Liver (tissue), 9 donors: ENCODE data around the gene PPP2R3A. TPM values are rescaled to one million over a fixed set of nuclear protein-coding genes. Genes with fewer than 3 reads are reported as not detected.
"Not testable (repeated sequence)": the region's sequence is repeated elsewhere in the genome, so short reads cannot be mapped to it uniquely, and the experiment has no call there.

Source experiments
- DNase-seq: peaks from one replicate; pipeline ENCODE4 v3.0.0-alpha.2; 2017; ENCODE audit warnings: low spot score
- H3K27ac ChIP-seq, 2 donors: one replicate each; pipeline ENCODE4 v1.7.0; 2013; ENCODE audit warnings: inconsistent platforms in 2 of 2, low read length in 2 of 2, control low read depth in 1 of 2, low read depth in 1 of 2, mild to moderate bottlenecking in 1 of 2
- H3K27me3 ChIP-seq, 4 donors: one replicate each; pipeline versions ENCODE4 v1.6.1 to v1.7.0; 2013; ENCODE audit warnings: low read length in 3 of 4, inconsistent platforms in 1 of 4, mild to moderate bottlenecking in 1 of 4, moderate library complexity in 1 of 4; ENCODE audit not compliant: control insufficient read depth in 4 of 4, insufficient read depth in 4 of 4
- H3K36me3 ChIP-seq, 4 donors: one replicate each; pipeline versions ENCODE4 v1.6.1 to v1.7.0; 2013; ENCODE audit warnings: low read length in 3 of 4, mild to moderate bottlenecking in 3 of 4, low read depth in 1 of 4, moderate library complexity in 1 of 4; ENCODE audit not compliant: control insufficient read depth in 4 of 4, insufficient read depth in 3 of 4
- H3K4me1 ChIP-seq, 4 donors: one replicate each; pipeline versions ENCODE4 v1.6.1 to v1.7.0; 2013; ENCODE audit warnings: low read length in 3 of 4, mild to moderate bottlenecking in 3 of 4, moderate library complexity in 1 of 4; ENCODE audit not compliant: control insufficient read depth in 4 of 4, insufficient read depth in 4 of 4
- H3K4me3 ChIP-seq, 3 donors: one replicate each; pipeline versions ENCODE4 v1.6.1 to v1.7.0; 2013; ENCODE audit warnings: low read length in 3 of 3, control low read depth in 1 of 3, low read depth in 1 of 3, mild to moderate bottlenecking in 1 of 3
- H3K9ac ChIP-seq, 2 donors: one replicate each; pipeline ENCODE4 v1.7.0; 2013; ENCODE audit warnings: low read length in 2 of 2, mild to moderate bottlenecking in 2 of 2, moderate library complexity in 2 of 2, control low read depth in 1 of 2, low read depth in 1 of 2
- H3K9me3 ChIP-seq, 4 donors: one replicate each; pipeline versions ENCODE4 v1.6.1 to v1.7.0; 2013; ENCODE audit warnings: low read length in 3 of 4; ENCODE audit not compliant: control insufficient read depth in 4 of 4
- ATF3 ChIP-seq: IDR thresholded peaks from 2 replicates; pipeline ENCODE4 v1.6.1; 2016; ENCODE audit warnings: antibody characterized with exemption
- CTCF ChIP-seq: fragments of 150-350 bp; IDR thresholded peaks from 2 replicates; pipeline ENCODE4 v1.5.1; 2017; ENCODE audit warnings: improper control_type of control experiment, low read depth, low read length; ENCODE audit not compliant: missing input control
- EGR1 ChIP-seq, 2 donors: IDR thresholded peaks; 2 replicates each; pipeline ENCODE4 v1.6.1; 2016 to 2018; ENCODE audit warnings: antibody characterized with exemption in 2 of 2, low read depth in 2 of 2
- FOXA1 ChIP-seq: IDR thresholded peaks from 2 replicates; pipeline ENCODE4 v1.6.1; 2016; ENCODE audit warnings: antibody characterized with exemption
- FOXA2 ChIP-seq: IDR thresholded peaks from 2 replicates; pipeline ENCODE4 v1.6.1; 2016; ENCODE audit warnings: antibody characterized with exemption
- GABPA ChIP-seq, 2 donors: IDR thresholded peaks in 1 of 2; conservative IDR thresholded peaks in 1 of 2; 2 replicates each; pipeline ENCODE4 v1.6.1; 2016; ENCODE audit warnings: antibody characterized with exemption in 2 of 2, mild to moderate bottlenecking in 1 of 2, moderate library complexity in 1 of 2
- HNF4A ChIP-seq, 2 donors: conservative IDR thresholded peaks; 2 replicates each; pipeline ENCODE4 v1.6.1; 2016; ENCODE audit warnings: antibody characterized with exemption in 2 of 2, mild to moderate bottlenecking in 2 of 2
- HNF4G ChIP-seq: IDR thresholded peaks from 2 replicates; pipeline ENCODE4 v1.6.1; 2016; ENCODE audit warnings: antibody characterized with exemption
- JUND ChIP-seq, 2 donors: IDR thresholded peaks; 2 replicates each; pipeline ENCODE4 v1.6.1; 2016; ENCODE audit warnings: antibody characterized with exemption in 2 of 2
- MAX ChIP-seq: IDR thresholded peaks from 2 replicates; pipeline ENCODE4 v1.6.1; 2016; ENCODE audit warnings: antibody characterized with exemption
- NR2F2 ChIP-seq: IDR thresholded peaks from 2 replicates; pipeline ENCODE4 v1.6.1; 2016; ENCODE audit warnings: antibody characterized with exemption
- RAD21 ChIP-seq, 2 donors: IDR thresholded peaks; 2 replicates each; pipeline ENCODE4 v1.6.1; 2016; ENCODE audit warnings: antibody characterized with exemption in 2 of 2, mild to moderate bottlenecking in 2 of 2
- REST ChIP-seq: IDR thresholded peaks from 2 replicates; pipeline ENCODE4 v1.6.1; 2016; ENCODE audit warnings: antibody characterized with exemption, mild to moderate bottlenecking
- RXRA ChIP-seq, 2 donors: IDR thresholded peaks; 2 replicates each; pipeline ENCODE4 v1.6.1; 2017 to 2018; ENCODE audit warnings: antibody characterized with exemption in 2 of 2, mild to moderate bottlenecking in 1 of 2
- SP1 ChIP-seq: IDR thresholded peaks from 2 replicates; pipeline ENCODE4 v1.6.1; 2018; ENCODE audit warnings: antibody characterized with exemption, mild to moderate bottlenecking
- TAF1 ChIP-seq: conservative IDR thresholded peaks from 2 replicates; pipeline ENCODE4 v1.6.1; 2016; ENCODE audit warnings: antibody characterized with exemption, mild to moderate bottlenecking
- YY1 ChIP-seq: IDR thresholded peaks from 2 replicates; pipeline ENCODE4 v1.6.1; 2016; ENCODE audit warnings: antibody characterized with exemption, mild to moderate bottlenecking
- ZBTB33 ChIP-seq: IDR thresholded peaks from 2 replicates; pipeline ENCODE4 v1.6.1; 2016; ENCODE audit warnings: antibody characterized with exemption
- WGBS: extraction: QIAGEN DNeasy Blood & Tissue Kit; methylation state at CpG from one replicate; pipeline ENCODE4 v1.1.7; 2013; 5-methylcytosine and 5-hydroxymethylcytosine counted together
- polyA plus RNA-seq, 2 donors: library from polyadenylated mRNA; stranded (reverse) in 1 of 2; unstranded in 1 of 2; fragments of 200-250 nt in 1 of 2; fragments of >200 nt in 1 of 2; fragmentation: Nextera tagmentation in 1 of 2; extraction: Ambion mirVana in 1 of 2; gene quantifications; one replicate each; pipeline versions ENCODE4 v1.2.1 to v1.2.3, GENCODE V29; 2013 to 2015
- total RNA-seq, 2 donors: library from RNA; depleted of rRNA; stranded (reverse); fragments of >200 nt; gene quantifications; one replicate each; pipeline ENCODE4 v1.2.3, GENCODE V29; 2014
- donor health status: healthy.
- donor health status: healthy.
- donor health status: healthy.
- donor health status: healthy.
- donor health status: healthy.

Gene PPP2R3A
- total and polyA plus RNA-seq, 4 donors: 0.54 to 3.3 (median 1.6) TPM

- no peaks in the 10 kb centered on the region for H3K27me3 ChIP-seq
- H3K9me3 ChIP-seq: no peaks in the 10 kb centered on the region
- no peaks in the 10 kb centered on the region for H3K36me3 ChIP-seq
- no peak for TF ChIP-seq FOXA2
- no peak for TF ChIP-seq REST
- no peak for TF ChIP-seq GABPA (IDR thresholded peaks at IDR 0.05 in 1 of 2, conservative IDR thresholded peaks at IDR 0.05 in 1 of 2)
- no peak for DNase-seq
- no peak overlapping the region for H3K4me3 ChIP-seq
- 93% methylated on average over 4 of the region's 4 CpGs for WGBS
- H3K27ac ChIP-seq: no peak overlapping the region
- H3K4me1 ChIP-seq: no peaks in the 10 kb centered on the region
- no peak overlapping the region for H3K9ac ChIP-seq
Measured at GRCh38 chr3:136122006-136122405, 156.5 kb downstream of the PPP2R3A start.

- not testable (repeated sequence) for DNase-seq, H3K4me3 ChIP-seq, H3K27me3 ChIP-seq, H3K4me1 ChIP-seq, H3K27ac ChIP-seq, H3K36me3 ChIP-seq, H3K9ac ChIP-seq, H3K9me3 ChIP-seq
- 98% methylated on average over 3 of the region's 3 CpGs for WGBS
Measured at GRCh38 chr3:136131647-136132046, 166.1 kb downstream of the PPP2R3A start.

GRCh38 chr3:136134091-136134490 lies 168.6 kb downstream of the PPP2R3A start:
- WGBS: 56% methylated on average over 1 of the region's 1 CpG
- no peak overlapping the region for H3K4me3 ChIP-seq
- no peak for DNase-seq
- H3K27me3 ChIP-seq: no peaks in the 10 kb centered on the region
- no peaks in the 10 kb centered on the region for H3K36me3 ChIP-seq
- no peak overlapping the region for H3K27ac ChIP-seq
- H3K9ac ChIP-seq: no peak overlapping the region
- H3K9me3 ChIP-seq: no peaks in the 10 kb centered on the region
- no peak for TF ChIP-seq MAX
- peak in 1 of 2 donors; percentile 25 for TF ChIP-seq RAD21 (IDR thresholded peaks at IDR 0.05)
- TF ChIP-seq SP1: no peak
- TF ChIP-seq EGR1 (IDR thresholded peaks at IDR 0.05; ENCODE audit: low read depth in 2 of 2): no peak
- no peak for TF ChIP-seq GABPA (IDR thresholded peaks at IDR 0.05 in 1 of 2, conservative IDR thresholded peaks at IDR 0.05 in 1 of 2)
- no peak for TF ChIP-seq CTCF
- TF ChIP-seq JUND (IDR thresholded peaks at IDR 0.05): no peak
- no peak for TF ChIP-seq FOXA1
- TF ChIP-seq HNF4G: no peak
- no peak for TF ChIP-seq ZBTB33
- TF ChIP-seq HNF4A (conservative IDR thresholded peaks at IDR 0.05): peak; percentile 66 to 77
- no peak for TF ChIP-seq TAF1
- TF ChIP-seq RXRA (IDR thresholded peaks at IDR 0.05): peak; percentile 27 to 29
- no peak for TF ChIP-seq REST
- TF ChIP-seq FOXA2: no peak
- peak; percentile 14 for TF ChIP-seq YY1
- TF ChIP-seq NR2F2: no peak
- no peak for TF ChIP-seq ATF3
- peaks cover 0 to 7% (median 4%) of the 10 kb centered on the region in 4 donors for H3K4me1 ChIP-seq
